CD4-positive, alpha-beta T cell treated with Interleukin-15 for 4 hours (primary cell): ENCODE results near the gene NEK6.

Source experiments
- DNase-seq: peaks from one replicate; pipeline ENCODE4 v3.0.0-alpha.2; 2020; ENCODE audit warnings: low spot score

NEK6 gene

DNA sequence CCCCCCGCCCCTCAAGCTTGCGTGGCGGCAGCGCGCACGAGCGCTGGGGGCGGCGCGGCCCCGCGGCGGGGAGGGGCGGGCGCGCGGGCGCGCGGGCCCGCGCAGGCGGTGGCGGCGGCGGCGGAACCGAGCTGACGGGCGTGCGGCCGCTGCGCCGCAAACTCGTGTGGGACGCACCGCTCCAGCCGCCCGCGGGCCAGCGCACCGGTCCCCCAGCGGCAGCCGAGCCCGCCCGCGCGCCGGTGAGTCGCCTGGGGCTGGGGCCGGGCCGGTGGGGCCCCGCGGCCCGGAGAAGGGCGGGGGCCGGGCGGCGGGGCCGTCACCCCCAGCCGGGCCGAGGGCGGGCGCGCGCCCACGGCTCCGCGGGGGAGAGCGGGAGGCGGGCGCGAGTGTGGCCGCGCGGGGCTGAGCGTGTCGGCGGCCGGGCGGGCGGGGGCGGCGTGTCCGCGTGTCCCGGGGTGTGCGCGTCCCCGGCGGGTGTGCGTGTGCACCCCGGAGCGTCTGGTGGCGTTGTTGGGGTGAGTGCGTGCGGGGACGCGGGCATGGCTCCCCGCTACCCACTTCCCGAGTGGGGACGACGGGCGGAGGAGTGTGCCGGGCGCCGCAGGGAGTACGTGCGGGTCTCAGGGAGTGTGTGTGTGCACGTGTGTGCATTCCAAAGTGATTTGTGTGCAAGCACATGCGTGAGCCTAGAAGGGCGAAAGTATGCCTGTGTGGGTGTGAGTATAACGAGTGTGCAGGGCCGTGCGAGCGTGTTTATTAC lies at the start of gene NEK6:
Gene NEK6 (plus strand): TSS at position 106 of the 763 bp plus-strand sequence. CDS start 44,016 bp downstream, outside the sequence.
- DNase-seq: peak; percentile 25

DNA sequence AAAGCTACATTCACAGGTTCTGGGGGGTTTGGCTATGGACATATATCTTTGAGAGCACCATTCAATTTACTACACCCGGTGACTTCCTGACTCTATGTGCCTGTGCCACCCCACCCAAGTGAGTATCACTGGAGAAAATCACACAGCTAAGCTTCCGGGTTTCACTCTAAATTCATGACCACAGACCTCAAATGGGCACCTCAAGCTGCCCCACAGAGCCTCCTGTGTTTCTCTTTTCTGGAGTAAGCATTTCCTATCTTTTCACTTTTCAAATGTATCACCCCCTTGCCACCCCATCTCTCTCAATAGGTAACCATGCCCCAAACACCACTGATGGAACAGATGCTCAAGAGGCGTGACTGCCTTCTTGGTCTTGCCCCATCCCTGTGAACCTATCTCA lies 49.2 kb upstream of the NEK6 start:
- peak; percentile 25 for DNase-seq

DNA sequence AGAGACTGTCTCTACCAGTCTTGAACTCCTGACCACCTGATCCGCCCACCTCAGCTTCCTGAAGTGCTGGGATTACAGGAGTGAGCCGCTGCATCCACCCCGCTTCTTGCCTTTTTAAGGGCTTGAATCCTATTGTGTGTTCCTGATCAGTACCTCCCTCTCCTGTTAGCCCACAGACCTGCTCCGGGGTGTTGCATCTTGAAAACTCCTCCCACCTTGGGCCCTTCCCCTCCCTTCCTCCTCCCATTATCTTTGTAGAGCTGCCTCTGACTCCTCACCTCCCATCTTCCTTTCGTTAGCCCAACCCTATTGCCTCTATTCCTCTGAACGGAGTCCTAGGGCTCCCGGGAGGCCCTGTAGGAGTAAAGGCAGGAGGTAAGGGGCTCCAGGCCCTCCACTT lies 48.5 kb upstream of the NEK6 start:
- DNase-seq: no peak

DNA sequence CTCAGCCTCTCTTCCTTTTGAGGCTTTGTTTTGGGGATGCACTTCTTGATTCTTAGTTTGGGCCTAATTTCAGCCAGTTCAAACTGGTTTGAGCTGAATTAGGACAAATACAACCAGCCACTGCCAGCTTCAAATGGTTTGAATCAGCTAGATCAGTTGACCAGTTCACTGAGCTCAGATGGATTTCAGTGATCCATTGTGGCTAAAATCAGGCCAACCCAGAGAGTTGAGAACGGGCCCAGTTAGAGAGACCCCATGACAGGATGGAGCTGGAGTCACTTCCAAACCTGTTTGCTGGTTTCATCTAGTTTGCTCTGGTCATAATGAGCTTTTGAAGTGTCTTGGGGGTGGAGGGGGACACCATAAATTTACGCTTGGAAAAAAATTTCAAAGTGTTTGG lies 48.0 kb upstream of the NEK6 start:
- no peak for DNase-seq

DNA sequence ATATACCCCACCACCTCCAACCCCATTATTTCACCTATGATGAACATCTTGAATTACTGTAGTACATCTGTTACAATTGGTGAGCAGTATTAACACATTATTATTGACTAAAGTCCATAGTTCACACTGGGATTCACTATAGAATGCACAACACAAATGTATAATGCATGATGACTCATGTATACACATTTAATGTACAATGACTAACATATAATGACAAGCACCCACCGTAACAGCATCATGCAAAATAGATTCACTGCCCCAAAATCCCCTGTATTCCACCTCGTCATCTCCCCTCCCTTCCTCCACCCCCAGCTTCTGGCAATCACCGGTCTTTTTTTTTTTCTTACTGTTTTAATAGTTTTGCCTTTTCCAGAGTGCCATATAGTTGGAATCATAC lies 47.1 kb upstream of the NEK6 start:
- peak; percentile 20 for DNase-seq

DNA sequence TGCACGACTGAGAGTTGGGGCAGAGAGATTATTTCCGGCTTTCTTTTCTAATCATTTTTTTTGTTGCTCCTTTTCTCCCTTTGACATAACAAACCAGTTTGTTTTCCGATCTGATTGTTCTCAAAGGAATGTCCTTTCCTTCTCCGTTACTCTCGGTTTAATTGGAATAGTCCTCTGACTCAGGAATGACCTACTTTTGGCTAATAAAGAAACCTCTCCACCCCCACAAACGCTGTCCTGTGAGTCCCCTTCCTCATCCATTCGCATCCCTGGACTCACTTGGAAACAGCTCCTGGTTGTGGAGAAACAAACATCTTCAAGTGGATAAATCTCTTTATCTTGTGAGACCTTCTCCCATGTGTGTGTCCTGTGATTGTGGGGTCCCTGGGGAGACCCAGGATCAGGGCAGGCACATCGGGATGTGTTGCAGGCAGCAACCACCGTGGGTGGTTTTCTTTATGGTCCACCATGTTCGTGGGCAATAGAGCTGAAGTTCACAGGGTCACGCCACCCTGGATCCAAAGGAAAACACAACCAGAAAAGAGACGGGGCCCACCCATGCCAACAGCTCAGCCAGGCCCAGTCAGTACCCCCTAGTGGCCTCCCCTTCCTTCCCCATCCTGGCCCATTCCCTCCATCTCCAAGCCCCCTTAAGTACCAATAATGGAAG lies 45.2 kb upstream of the NEK6 start:
- no peak for DNase-seq

DNA sequence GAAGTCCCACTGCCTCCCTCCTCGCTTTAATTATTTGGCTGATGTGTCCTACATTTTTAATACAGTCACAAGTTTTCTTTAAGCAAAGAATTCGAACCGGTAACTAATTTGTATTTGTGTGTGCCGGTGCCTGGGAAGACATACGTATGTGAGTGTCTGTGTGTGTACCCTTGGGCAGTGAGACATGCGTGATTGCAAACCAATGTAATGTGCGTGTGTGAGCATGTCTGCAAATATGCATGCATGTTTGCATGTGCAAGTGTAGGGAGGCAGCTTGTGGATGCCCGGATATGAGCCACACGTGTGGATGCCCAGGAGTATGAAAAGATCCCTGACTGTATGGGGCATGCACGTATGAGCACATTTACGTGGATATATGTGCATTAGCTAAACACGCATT lies 44.4 kb upstream of the NEK6 start:
- no peak for DNase-seq

DNA sequence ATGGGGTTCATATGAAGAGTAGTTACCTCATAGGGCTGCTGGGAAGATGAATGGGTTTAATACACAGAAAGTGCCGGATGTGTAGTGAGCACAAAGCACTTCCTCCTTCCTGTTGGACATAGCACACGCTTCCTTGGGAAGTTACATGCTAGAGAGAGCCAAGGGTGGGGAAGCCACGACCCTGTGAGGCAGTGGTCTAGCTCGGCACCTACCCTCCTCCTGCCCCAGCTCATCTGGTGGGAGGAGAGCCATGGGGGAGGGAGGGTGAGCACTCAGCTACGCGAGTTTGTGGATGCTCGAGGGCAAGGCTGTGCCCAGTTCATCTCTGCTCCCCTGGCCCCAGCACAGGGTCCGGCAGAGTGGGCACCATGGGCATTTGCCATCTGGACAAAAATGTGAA lies 43.6 kb upstream of the NEK6 start:
- no peak for DNase-seq

DNA sequence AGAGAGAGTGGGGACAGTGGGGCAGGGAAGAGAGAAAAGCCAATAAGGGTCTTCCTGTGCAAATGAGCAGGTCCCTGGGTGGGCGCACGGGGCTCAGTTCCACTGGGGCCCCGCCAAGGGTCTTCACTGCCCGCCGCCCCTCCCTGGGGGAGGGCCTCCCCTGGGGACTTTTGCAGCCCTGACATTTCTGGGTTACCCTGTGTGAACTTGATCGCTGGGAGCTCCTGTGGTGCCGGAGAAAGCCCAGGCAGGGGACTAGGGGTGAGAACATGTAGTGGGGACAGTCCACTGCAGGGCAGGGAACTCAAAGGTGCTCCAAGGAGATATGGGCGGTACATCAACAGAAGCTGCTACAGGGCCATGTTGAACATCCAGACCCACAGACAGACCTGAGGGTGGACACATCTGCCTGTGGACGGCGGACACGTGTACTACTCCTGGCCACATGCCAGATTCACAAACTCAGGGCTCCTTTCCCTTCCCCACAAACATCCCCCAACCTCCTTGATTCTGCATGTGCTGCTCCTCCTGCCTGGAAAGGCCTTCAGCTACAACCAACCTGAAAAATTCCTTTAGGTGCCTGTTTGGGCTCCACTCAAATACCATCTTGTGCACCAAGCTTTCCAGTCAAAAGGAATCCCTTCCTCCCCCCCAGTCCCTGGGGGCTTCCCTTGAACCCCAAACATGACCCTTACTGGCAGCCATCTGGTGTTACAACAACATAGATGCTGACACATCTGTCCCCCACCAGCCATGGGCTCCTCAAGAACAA lies 43.0 kb upstream of the NEK6 start:
- DNase-seq: no peak

DNA sequence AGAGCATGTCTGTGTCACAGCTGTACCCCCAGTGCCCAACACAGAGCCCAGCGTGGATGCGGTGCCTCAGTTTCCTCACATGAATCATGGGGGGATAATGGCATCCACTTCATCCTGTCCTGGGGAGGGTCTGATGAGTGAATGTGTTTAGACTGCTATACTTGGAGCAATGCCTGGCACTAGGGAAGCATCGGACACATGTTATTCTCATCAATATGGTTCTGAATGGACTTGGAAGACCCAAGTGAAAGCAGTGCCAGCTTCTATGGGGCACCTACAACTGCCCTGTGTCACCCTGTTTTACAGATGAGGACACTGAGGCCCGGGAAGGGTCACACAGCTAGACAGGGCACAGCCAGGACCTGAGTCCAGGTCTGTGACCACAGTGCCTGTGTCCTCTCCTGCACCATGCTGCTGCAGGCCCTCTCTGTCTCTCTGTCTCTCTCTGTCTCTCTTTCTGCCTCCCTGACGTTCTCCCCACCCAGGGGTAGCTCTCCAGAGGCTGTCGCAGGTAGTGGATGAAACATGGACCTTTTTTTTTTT lies 42.3 kb upstream of the NEK6 start:
- no peak for DNase-seq

DNA sequence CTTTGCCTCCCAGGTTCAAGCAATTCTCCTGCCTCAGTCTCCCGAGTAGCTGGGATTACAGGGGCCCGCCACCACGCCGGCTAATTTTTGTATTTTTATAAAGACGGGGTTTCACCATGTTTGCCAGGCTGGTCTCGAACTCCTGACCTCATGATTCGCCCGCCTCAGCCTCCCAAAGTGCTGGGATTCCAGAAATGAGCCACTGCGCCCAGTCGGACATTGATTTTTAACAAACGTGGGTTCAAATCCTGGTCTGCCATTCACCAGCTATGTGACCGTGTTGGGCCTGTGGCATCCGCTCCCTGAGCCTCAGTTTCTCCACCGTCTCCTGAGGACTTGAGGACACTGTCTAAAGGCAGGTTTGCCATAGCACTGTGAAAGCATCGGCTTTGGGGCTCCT lies 41.8 kb upstream of the NEK6 start:
- no peak for DNase-seq

DNA sequence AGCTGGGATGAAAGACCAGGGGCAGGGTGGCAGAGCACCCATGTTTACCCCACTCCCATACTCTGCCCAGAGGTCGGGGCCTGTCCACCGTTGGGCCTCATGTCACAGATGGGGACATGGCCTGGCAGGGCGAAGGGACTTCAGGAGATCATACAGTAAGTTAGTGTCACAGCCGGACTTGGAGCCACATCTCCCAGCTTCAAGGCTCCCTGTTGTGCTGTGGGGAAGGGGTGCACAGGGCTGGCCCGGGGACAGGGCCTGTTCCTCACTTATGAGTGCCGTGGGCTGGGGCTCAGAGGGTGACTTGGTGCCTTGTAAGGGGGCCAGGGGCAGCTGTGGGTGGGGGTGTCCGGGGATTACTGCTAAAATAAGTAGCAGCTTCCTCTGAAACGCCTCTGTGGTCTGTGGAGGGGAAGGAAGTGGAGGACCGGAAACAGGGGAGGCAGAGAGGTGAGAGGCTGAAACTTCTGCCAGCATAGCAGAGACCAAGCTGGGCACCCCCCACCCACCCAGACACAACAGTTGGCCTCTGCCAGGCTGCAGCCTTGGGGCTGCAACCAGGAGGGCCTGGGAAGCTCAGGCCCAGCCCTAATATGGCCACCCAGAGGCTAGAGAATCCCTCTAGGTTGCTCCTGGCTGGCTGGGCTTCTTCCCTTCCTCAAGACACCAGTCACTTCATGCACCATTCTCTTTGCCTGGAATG lies 41.1 kb upstream of the NEK6 start:
- peak; percentile 55 for DNase-seq

DNA sequence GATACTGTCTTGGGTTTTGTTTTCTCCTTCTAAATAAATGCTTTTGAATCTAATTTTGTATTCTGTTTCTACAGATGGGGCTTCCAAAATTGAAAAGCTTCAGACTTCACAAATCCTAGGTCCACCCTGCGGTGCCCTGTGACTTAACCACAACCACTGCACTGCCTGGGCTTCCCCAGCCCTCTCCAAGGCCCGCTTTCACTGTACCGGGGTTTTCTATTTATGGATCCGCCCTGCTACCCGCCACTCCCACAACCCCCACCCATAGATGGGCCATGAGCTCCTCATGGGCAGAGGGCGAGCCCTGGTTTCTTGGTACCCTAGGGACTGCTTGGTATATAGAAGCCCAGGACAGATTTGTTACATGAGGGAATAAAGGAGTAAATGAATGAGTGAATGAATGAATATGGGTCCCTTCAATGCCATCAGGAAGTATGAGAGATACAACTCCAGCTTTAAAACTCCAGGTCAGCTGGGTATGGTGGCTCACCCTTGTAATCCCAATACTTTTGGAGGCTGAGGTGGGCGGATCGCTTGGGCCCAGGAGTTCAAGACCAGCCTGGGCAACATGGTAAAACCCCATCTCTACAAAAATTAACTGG lies 39.8 kb upstream of the NEK6 start:
- no peak for DNase-seq

DNA sequence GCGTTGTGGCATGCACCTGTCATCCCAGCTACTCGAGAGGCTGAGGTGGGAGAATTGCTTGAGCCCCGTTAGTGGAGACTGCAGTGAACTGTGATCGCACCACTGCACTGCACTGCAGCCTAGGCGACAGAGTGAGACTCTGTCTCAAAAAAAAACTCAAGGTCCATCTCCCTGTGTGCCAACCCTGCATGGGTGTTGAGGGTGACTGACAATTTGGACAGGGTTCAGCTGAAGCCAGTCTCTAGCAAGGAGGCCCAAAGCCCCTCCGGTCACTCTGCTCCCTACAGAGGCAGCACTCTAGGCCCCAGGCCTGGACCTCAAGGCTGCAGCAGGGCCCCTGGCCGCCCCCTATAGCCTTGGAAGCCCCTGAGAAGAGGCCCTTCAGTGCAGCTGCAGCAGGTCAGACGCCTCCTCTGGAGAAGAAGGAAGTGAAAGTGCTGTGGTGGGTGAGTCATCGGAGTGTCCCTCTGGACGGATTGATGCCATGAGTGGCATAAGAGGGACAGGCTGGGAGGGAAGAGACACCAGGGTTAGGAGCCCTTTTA lies 39.2 kb upstream of the NEK6 start:
- DNase-seq: no peak

DNA sequence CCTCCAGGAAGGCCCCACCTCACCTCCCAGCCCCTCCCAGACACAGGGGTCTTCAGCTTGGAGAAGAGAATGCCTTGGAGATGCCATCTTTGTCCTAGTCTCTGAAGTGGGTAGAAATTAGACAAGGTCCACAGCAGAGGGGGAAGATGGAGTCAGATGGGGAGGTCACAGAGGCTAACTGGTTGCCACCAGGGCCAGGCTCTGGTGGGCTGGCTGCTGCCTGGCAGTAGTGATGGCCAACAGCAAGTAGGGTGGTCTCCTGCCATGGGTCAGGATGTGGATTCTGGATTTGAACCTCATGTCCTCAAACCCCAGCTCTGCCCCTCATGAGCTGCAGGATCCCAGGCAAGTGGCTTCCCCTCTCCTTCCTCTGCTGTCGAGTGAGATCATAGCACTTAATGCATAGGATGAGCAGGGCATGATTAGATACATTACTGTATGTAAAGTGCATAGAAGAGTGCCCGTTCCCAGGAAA lies 38.7 kb upstream of the NEK6 start:
- no peak for DNase-seq

DNA sequence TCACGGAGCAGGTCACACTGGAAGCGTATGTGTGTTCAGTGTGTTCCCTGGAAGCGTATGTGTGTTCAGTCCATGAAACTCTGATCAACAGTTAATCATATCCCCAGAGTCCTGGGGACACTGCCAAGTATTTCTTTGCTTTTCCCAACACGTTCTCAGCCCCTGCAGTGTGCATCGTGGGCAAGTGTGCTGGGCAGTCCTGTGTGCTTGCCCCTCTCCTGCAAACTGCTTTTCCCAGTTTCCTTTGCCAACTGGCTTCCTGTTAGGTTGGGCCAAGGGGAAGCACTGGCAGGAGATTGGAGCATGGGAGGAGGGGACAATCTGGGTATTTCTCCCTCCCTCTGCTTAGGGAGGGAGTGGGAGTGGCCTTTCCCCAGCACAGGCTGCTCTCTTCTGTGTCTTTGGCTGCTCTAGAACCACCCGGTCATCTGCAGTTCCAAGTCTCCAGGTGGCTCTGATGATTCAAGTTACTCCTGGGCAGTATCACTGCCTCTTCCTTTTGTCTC lies 36.8 kb upstream of the NEK6 start:
- DNase-seq: no peak

DNA sequence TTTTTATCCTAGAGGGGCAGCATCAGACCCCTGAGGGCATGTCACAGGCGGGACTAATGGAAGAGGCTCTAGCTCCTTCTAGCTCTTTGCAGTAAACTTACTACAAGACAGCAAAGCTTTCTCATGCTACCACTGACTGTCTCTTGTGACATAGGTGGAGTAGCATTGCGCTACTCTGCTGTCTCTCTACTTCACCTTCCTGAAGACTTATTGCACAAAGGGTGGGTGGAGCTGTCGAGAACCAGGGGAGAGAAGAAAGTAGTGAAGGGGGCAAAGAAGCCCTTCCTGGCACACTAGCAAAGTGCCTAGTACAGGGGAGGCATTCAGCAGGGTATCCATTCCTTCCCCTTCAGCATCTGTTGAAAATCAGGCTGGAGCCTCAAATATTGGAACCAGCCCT lies 36.1 kb upstream of the NEK6 start:
- DNase-seq: no peak

DNA sequence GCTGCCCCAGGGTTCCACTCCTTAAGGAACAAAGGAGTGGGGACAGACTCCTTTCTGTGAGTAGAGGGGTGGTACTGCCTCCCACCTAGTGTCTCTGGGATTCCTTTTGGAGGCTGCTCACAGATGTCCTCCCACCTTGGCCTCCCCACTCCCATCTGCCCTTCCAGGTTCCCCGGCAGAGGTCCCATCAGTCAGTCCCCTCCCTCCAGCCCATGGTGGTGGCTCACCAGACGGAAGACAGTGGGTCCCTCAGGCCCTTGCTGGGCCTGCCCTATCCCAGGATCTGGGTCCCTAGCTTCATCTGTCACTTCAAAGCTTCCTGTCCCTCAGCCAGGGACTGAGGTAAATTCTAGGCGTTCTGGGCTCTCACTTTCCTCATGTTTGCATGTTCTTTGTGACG lies 35.6 kb upstream of the NEK6 start:
- DNase-seq: no peak

DNA sequence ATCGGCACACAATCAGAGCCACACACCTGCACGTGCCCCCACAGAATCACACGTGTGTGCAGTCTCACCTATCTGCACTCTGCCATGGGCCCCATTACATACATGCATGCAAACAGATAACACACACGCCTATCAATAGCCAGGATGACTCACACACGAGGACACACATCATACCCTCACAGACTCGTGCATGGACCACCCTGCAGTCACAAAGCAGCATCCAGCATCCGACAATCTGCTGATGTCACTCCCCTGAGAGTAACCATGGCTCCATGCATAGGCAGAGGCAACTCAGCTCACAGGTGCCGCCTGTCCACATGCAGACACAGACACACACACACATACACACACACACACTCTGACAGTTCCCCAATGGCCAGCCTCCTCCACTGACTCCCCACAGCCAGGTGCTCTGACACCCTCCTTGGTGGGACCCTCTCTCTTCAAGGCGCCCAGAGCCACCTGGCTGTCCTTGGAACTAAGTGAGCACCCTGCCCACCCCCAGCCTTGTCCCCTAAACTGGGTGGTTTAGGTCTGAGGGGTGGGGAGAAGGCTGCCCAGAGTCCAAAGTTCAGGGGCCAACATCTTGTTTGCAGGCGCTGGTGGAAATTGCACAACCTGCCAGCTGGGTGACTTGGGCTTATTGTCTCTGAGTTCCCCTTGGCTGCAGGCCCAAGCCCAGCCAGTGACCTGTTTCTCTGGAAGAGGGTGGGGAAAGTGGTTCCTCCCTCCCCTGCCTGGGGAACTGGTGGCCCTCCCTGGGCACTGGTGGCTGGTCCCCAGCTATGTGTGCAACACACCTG lies 34.6 kb upstream of the NEK6 start:
- no peak for DNase-seq

DNA sequence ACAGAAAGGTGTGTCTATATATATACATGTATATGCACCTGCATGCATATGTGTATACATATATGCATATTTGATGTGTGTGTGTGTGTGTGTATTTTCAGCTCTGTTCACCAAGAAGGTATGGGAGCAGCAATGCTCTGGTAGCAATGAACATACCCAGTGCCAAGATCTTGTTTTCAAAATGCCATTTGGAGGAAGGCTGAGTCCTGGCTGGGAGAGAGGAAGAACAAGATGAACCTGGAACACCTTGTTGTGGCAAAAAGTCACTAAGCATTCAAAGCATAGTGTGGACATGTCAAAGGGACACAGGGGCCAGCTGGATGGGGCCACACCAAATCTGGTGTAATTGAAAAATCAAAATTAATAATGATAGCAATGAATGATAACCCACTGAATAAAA lies 31.8 kb upstream of the NEK6 start:
- no peak for DNase-seq
